Karpas-422 (cell line): Measurements from ENCODE around the gene HDAC11. TPM values are rescaled to one million over a fixed set of nuclear protein-coding genes. Genes with fewer than 3 reads are reported as not detected.

Experiments
- DNase-seq: peaks from one replicate; pipeline ENCODE4 v3.0.0-alpha.2; 2015
- H2AFZ ChIP-seq: fragments of 200-600 bp; sonication (generic); 2 replicates; pipeline ENCODE4 v1.6.1; 2014; ENCODE audit warnings: antibody characterized with exemption, low read length, mixed read lengths
- H3K27ac ChIP-seq: fragments of 200-600 bp; sonication (generic); 2 replicates; pipeline ENCODE4 v1.5.1; 2014; ENCODE audit warnings: mild to moderate bottlenecking, low read length, moderate library complexity
- H3K27me3 ChIP-seq: fragments of 200-600 bp; sonication (generic); 2 replicates; pipeline ENCODE4 v1.6.1; 2014; ENCODE audit warnings: low read length, mixed read lengths
- H3K36me3 ChIP-seq: fragments of 200-600 bp; sonication (generic); 2 replicates; pipeline ENCODE4 v1.6.1; 2014; ENCODE audit warnings: low read length, mixed read lengths; ENCODE audit not compliant: insufficient read depth
- H3K4me1 ChIP-seq: fragments of 200-600 bp; sonication (generic); 2 replicates; pipeline ENCODE4 v1.6.1; 2014; ENCODE audit warnings: mild to moderate bottlenecking, low read length, mixed read lengths
- H3K4me2 ChIP-seq: fragments of 200-600 bp; sonication (generic); 2 replicates; pipeline ENCODE4 v1.6.1; 2014; ENCODE audit warnings: low read length, low read depth, mild to moderate bottlenecking; ENCODE audit not compliant: poor library complexity, severe bottlenecking
- H3K4me3 ChIP-seq: fragments of 200-600 bp; sonication (generic); 2 replicates; pipeline ENCODE4 v1.5.1; 2014; ENCODE audit warnings: mild to moderate bottlenecking, antibody characterized with exemption, low read length, mixed read lengths
- H3K79me2 ChIP-seq: fragments of 200-600 bp; sonication (generic); 2 replicates; pipeline ENCODE4 v1.6.1; 2014; ENCODE audit warnings: mild to moderate bottlenecking, low read length, mixed read lengths
- H3K9ac ChIP-seq: fragments of 200-600 bp; sonication (generic); 2 replicates; pipeline ENCODE4 v1.6.0; 2014; ENCODE audit warnings: low read length
- H3K9me2 ChIP-seq: fragments of 200-600 bp; sonication (generic), shearing (Covaris generic); replicated peaks from 2 replicates; pipeline ENCODE4 v1.6.0; 2014; ENCODE audit warnings: mild to moderate bottlenecking, low read length, moderate library complexity; ENCODE audit not compliant: insufficient read depth
- H3K9me3 ChIP-seq: fragments of 300-700, 200-600 bp; sonication (generic); 2 replicates; pipeline ENCODE4 v1.6.1; 2014; ENCODE audit warnings: low read length, mixed read lengths
- H4K20me1 ChIP-seq: fragments of 200-600 bp; sonication (generic); 2 replicates; pipeline ENCODE4 v1.6.1; 2014; ENCODE audit warnings: mild to moderate bottlenecking, antibody characterized with exemption, low read length, low read depth; ENCODE audit not compliant: insufficient read depth
- total RNA-seq: library from RNA; depleted of rRNA; stranded (reverse); fragments of >200 nt; shearing (Covaris generic); gene quantifications from 2 replicates; pipeline ENCODE4 v1.2.3, GENCODE V29; 2014; ENCODE audit warnings: low replicate concordance

Gene HDAC11
- total RNA-seq, 1 experiment from 2014 or later: 1.6 TPM

GRCh38 chr3:13513051-13513912 is 33.2 kb downstream of the HDAC11 start:
- H3K4me3 ChIP-seq: no peak overlapping the region
- H3K79me2 ChIP-seq: no peaks in the 10 kb centered on the region
- no peaks in the 10 kb centered on the region for H3K4me1 ChIP-seq
- no peak overlapping the region for H2AFZ ChIP-seq
- H3K27me3 ChIP-seq: no peaks in the 10 kb centered on the region
- H3K36me3 ChIP-seq: no peaks in the 10 kb centered on the region
- no peaks in the 10 kb centered on the region for H3K9me3 ChIP-seq
- no peak for DNase-seq
- H3K9me2 ChIP-seq: no peaks in the 10 kb centered on the region
- H3K4me2 ChIP-seq: no peak overlapping the region
- no peak overlapping the region for H3K27ac ChIP-seq
- H4K20me1 ChIP-seq: no peaks in the 10 kb centered on the region
- no peak overlapping the region for H3K9ac ChIP-seq

GRCh38 chr3:13513913-13514517 is 33.9 kb downstream of the HDAC11 start:
- H3K27me3 ChIP-seq: no peaks in the 10 kb centered on the region
- no peak overlapping the region for H3K4me2 ChIP-seq
- H3K9me2 ChIP-seq: no peaks in the 10 kb centered on the region
- no peaks in the 10 kb centered on the region for H3K4me1 ChIP-seq
- no peak overlapping the region for H2AFZ ChIP-seq
- H4K20me1 ChIP-seq: no peaks in the 10 kb centered on the region
- no peak overlapping the region for H3K9ac ChIP-seq
- no peaks in the 10 kb centered on the region for H3K79me2 ChIP-seq
- no peaks in the 10 kb centered on the region for H3K9me3 ChIP-seq
- no peak overlapping the region for H3K27ac ChIP-seq
- H3K4me3 ChIP-seq: no peak overlapping the region
- no peaks in the 10 kb centered on the region for H3K36me3 ChIP-seq
- no peak for DNase-seq

DNA sequence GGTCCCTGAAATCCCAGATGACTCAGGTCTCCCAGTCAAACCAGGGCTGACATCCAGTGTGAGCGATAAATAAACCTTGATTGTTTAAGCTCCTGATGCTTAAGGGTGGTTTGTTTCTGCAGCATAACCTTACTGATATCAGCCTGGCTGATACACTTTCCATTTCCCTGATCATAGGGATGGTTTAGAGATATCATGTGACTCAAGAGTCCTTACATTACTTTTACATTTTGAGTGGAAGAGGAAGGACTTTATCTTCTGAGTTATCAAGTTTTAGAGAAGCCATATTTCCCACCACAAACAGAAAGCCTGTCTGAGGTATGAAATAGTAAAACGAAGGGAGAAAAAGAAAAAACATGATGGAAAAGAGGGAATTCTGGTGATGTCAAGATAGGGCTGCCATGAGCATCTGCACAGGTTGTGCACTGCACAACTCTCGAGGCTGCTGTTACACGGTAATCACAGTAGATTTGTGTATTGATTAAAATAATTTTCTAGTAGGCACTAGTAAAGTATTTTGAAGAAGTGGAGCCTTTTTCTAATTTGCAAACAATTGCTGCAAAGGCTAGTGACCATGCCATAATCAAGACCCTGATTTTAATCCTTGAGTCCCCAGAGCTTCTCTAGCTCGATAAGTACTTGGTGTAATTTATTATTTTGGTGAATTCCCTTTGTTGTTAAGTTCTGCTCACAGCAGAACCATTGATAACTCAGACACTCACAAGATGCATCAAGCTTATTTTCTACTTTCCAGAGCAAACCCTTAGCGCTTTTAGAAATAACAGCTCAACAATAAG is 34.7 kb downstream of the HDAC11 start:
- no peak overlapping the region for H3K4me3 ChIP-seq
- no peak for DNase-seq
- H3K9me3 ChIP-seq: no peaks in the 10 kb centered on the region
- H3K4me2 ChIP-seq: no peak overlapping the region
- H3K79me2 ChIP-seq: no peaks in the 10 kb centered on the region
- H3K27me3 ChIP-seq: no peaks in the 10 kb centered on the region
- H2AFZ ChIP-seq: no peak overlapping the region
- H3K4me1 ChIP-seq: no peaks in the 10 kb centered on the region
- H3K36me3 ChIP-seq: no peaks in the 10 kb centered on the region
- no peak overlapping the region for H3K9ac ChIP-seq
- H3K9me2 ChIP-seq: no peaks in the 10 kb centered on the region
- no peak overlapping the region for H3K27ac ChIP-seq
- H4K20me1 ChIP-seq: no peaks in the 10 kb centered on the region

- Histone ChIP-seq H2AFZ (no peak overlapping the region), H3K27me3 (no peaks in the 10 kb centered on the region), H3K4me1 (no peaks in the 10 kb centered on the region), H3K9me2 (no peaks in the 10 kb centered on the region), H4K20me1 (no peaks in the 10 kb centered on the region), H3K9me3 (no peaks in the 10 kb centered on the region), H3K4me3 (no peak overlapping the region), H3K79me2 (no peaks in the 10 kb centered on the region), H3K9ac (no peak overlapping the region), H3K36me3 (no peaks in the 10 kb centered on the region), H3K4me2 (no peak overlapping the region), H3K27ac (no peak overlapping the region)
- no peak for DNase-seq
Observed at GRCh38 chr3:13515786-13516759, 36.0 kb downstream of the HDAC11 start.

DNA sequence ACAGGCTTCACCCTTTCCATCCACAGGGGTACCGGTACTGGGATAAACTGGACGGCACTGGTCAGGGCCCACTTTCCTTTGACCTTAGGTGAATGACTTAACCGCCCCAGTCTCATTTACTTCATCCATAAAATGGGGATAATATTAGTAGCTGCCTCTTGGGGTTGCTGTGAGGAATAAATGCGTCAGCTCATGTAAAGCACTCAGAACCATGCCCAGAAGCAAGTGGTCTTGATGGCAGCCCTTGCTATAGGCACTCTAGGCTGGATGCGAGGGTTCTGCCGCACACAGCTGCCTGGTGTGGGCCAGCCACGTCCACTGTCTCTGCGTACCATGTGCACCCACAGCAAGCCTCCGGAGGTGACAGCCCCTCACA is 36.6 kb downstream of the HDAC11 start:
- Histone ChIP-seq H3K4me3 (no peak overlapping the region), H2AFZ (no peak overlapping the region), H3K4me2 (no peak overlapping the region), H3K79me2 (no peaks in the 10 kb centered on the region), H3K4me1 (no peaks in the 10 kb centered on the region), H3K9me3 (no peaks in the 10 kb centered on the region), H3K9me2 (no peaks in the 10 kb centered on the region), H4K20me1 (no peaks in the 10 kb centered on the region), H3K27ac (no peak overlapping the region), H3K36me3 (no peaks in the 10 kb centered on the region), H3K9ac (no peak overlapping the region), H3K27me3 (no peaks in the 10 kb centered on the region)
- DNase-seq: no peak

- Histone ChIP-seq H3K27ac (no peak overlapping the region), H3K9ac (no peak overlapping the region), H3K79me2 (no peaks in the 10 kb centered on the region), H3K4me3 (no peak overlapping the region), H3K9me3 (no peaks in the 10 kb centered on the region), H3K27me3 (no peaks in the 10 kb centered on the region), H3K36me3 (no peaks in the 10 kb centered on the region), H3K9me2 (no peaks in the 10 kb centered on the region), H3K4me2 (no peak overlapping the region), H2AFZ (no peak overlapping the region), H3K4me1 (no peaks in the 10 kb centered on the region), H4K20me1 (no peaks in the 10 kb centered on the region)
- no peak for DNase-seq
Observed at GRCh38 chr3:13517253-13517977, 37.3 kb downstream of the HDAC11 start.

DNA sequence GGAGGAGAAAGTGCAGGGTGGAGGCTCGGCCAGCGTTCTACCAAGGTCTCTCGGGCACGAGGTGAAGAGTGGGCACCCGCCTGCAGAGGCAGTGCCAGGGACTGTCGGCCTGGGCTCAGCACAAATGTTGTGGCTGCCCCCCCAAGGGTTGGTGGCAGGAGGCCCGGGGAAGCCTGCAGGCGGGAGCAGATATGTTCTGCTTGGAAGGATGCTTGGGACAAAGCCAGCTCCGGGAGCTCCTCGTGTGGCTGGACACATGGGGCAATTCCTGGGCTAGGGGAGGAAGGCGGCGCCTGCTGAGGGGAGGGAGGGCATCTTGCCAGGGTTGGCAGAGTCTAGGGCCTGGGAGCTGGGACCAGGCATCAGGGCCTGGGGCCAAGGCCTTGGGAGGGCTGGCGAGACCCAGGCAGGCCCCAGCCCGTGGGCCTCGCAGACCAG is 38.4 kb downstream of the HDAC11 start:
- no peak overlapping the region for H3K27ac ChIP-seq
- H3K4me2 ChIP-seq: no peak overlapping the region
- no peak overlapping the region for H2AFZ ChIP-seq
- H4K20me1 ChIP-seq: no peaks in the 10 kb centered on the region
- no peaks in the 10 kb centered on the region for H3K27me3 ChIP-seq
- no peaks in the 10 kb centered on the region for H3K79me2 ChIP-seq
- H3K36me3 ChIP-seq: no peaks in the 10 kb centered on the region
- no peak overlapping the region for H3K4me3 ChIP-seq
- DNase-seq: no peak
- no peaks in the 10 kb centered on the region for H3K4me1 ChIP-seq
- H3K9me3 ChIP-seq: no peaks in the 10 kb centered on the region
- H3K9me2 ChIP-seq: no peaks in the 10 kb centered on the region
- H3K9ac ChIP-seq: no peak overlapping the region
